ENCODE measurements around the gene IL1RAPL2.
A peak's percentile ranks its signal among the peaks of the same experiment; 100 is the strongest.

IL1RAPL2 gene

GRCh38 chrX:105282077-105282476 is 716.1 kb downstream of the IL1RAPL2 start:
- no peak for DNase-seq

- no peak for DNase-seq
Measured at GRCh38 chrX:105297041-105297440, 731.0 kb downstream of the IL1RAPL2 start.

GRCh38 chrX:105299286-105299685 is 733.3 kb downstream of the IL1RAPL2 start:
- DNase-seq: no peak

- no peak for DNase-seq
Measured at GRCh38 chrX:105302246-105302645, 736.2 kb downstream of the IL1RAPL2 start.

DNA sequence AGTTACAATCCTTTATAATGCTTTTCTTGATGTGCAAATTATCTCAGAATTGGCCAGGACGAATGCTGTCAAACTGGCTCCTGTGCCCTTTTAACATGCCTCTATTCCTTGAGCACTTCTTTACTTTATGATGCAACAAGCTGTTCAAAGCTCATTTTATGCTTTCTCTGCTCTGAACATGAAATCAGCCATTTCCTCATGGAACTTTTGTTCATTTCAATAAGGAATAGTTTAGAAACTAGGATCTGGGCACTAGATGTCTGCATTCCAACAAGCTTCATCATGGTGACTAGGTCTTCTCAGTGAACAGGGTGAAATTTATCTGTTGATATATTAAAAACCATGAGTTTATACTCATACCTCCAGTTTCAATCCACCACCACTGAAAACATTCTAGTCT is 741.8 kb downstream of the IL1RAPL2 start:
- peak; percentile 26 for DNase-seq

- DNase-seq: no peak
Measured at GRCh38 chrX:105313596-105313995, 747.6 kb downstream of the IL1RAPL2 start.

DNA sequence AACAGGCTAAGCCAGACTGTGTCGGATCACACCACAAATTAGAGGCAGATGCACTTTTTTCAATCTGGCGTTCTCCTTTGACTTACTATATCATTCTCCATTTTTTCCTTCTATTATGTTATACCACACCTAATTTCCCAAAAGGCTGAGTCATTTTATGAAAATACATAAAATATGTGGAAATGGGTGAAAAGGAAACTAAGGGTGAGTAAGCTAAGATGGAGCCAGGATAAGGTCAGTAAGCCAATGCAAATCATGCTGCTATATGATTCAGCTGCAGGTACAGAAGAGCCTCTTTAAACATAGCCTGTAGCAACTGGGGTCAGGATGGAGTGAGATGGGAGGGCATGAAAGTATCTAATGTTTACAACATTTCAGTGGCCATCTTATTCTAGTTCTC is 748.5 kb downstream of the IL1RAPL2 start:
- peak; percentile 57 for DNase-seq

- DNase-seq: peak; percentile 2
Measured at GRCh38 chrX:105315248-105315647, 749.2 kb downstream of the IL1RAPL2 start.

- no peak for DNase-seq
Measured at GRCh38 chrX:105317117-105317516, 751.1 kb downstream of the IL1RAPL2 start.

- peak; percentile 61 for DNase-seq
Measured at GRCh38 chrX:105323928-105324327, 757.9 kb downstream of the IL1RAPL2 start.

DNA sequence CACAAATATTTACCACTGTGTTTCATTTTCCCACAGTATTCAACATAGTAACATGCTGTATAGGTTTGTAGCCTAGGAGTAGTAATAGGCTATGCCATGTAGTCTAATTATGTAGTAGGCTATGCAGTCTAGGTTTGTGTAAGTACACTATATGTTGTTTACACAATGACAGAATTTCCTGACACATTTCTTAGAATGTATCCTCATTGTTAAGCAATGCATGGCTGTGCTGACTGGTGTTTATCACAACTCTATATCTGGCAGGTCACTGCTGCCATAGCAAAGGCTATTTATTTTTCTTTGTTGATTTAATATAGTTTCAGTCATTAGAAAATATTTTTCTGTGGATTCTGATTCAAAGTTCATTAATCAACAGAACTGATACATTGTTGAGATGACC is 762.8 kb downstream of the IL1RAPL2 start:
- DNase-seq: no peak

GRCh38 chrX:105331244-105331643 is 765.2 kb downstream of the IL1RAPL2 start:
- peak; percentile 46 for DNase-seq

DNA sequence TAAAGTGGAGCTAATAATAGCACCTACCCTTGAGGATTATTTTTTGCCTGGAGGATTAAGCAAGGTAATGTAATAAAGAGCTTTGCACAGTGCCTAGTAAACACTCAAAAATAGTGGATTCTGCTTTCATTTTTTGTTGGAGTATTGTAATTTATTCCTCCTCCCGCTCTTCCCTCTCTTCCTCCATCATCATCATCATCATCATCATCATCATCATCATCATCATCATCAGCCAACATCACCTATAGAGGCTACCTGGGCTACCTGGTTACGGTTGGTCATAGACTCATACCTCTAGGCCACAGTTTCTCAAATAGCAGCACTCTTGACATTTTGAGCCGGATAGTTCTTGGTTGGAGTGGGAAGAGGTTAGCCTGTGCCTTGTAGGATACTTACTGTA is 781.4 kb downstream of the IL1RAPL2 start:
- DNase-seq: no peak

DNA sequence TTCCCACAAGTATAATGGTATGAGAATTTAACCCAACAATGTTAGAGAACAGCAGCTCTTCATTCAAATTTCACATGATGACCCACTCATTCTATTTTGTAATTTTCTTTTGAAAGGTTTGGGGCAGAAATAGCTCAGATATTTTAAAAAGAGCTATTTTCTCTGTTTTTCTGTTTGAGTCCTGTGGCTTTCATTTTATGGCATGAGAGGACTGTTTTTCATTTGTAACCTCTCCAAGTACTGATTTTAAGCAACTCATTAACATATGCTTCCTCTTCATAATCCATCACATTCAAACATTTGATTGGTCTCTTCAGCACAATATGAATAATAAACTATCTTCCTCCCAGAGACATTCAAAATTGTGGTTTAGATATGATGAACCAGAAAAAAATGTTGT is 783.5 kb downstream of the IL1RAPL2 start:
- DNase-seq: no peak

- DNase-seq: no peak
Measured at GRCh38 chrX:105375816-105376215, 809.8 kb downstream of the IL1RAPL2 start.

GRCh38 chrX:105424729-105425128 is 858.7 kb downstream of the IL1RAPL2 start:
- no peak for DNase-seq

- DNase-seq: no peak
Measured at GRCh38 chrX:105451401-105451800, 885.4 kb downstream of the IL1RAPL2 start.

GRCh38 chrX:105458846-105459245 is 892.8 kb downstream of the IL1RAPL2 start:
- DNase-seq: no peak

GRCh38 chrX:105460376-105460775 is 894.4 kb downstream of the IL1RAPL2 start:
- peak; percentile 50 for DNase-seq

DNA sequence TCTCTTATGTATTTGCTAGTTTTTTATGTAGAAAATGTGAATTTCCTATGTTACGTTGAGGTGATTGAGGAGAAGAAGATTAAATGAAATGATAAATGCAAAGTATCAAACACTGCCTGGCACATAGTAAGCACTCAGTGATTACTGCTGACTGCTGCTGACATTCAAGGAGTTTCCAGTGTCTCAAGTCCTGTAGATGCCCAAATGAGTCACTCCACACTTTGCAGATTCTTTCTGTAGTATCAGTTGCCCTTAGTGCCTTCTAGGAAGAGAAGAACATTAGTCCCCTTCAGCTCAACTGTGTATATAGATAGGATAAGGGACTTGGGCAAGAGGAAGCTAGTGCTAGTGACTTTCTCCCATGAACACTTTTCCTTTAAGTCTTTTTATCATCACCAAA is 895.0 kb downstream of the IL1RAPL2 start:
- peak; percentile 14 for DNase-seq

DNA sequence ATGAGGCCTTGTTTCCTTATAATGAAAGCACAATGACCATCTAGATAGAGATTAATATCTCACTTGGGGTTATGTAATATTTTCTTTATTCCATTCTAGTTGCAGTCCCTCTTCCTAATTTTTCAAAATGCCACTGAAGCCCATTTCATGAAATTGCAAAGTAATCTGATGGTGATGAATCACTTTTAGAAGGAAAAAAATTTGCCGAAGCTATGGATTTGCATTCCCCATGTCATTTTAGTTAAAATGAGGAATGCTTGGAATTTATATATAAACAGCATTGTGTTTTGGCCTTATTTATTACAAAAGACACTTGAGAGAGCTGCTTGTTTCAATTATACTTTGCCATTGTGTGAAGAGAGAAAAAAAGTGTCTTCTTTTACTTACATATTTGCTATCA is 896.2 kb downstream of the IL1RAPL2 start:
- no peak for DNase-seq

GRCh38 chrX:105463473-105463872 is 897.5 kb downstream of the IL1RAPL2 start:
- DNase-seq: peak; percentile 22

- no peak for DNase-seq
Measured at GRCh38 chrX:105464618-105465017, 898.6 kb downstream of the IL1RAPL2 start.

GRCh38 chrX:105468741-105469140 is 902.7 kb downstream of the IL1RAPL2 start:
- DNase-seq: no peak

GRCh38 chrX:105471597-105471996 is 905.6 kb downstream of the IL1RAPL2 start:
- no peak for DNase-seq

DNA sequence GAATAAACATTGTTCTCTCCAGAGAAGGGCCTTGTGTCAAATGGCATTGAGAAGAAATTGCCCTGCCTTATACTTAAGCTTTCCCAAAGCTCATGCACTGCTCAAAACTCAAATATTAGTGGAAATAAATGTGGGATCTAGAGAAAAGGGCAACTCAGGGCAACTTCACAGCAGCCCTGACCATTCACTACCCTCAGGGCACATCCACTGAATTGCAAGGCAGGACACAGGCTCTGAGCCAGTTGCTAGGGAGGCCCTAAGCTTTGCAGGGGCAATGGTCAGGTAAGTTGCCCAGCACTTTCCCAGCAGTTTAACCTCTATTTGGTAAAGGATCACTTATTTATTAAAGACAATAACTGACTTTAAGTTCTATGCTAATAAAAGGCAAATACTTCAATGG is 909.8 kb downstream of the IL1RAPL2 start:
- peak; percentile 21 for DNase-seq

All from NCI-H226 (cell line).